ENCODE results near the gene CCDC190. TPM values are rescaled to one million over a fixed set of nuclear protein-coding genes. Genes with fewer than 3 reads are reported as not detected.

Gene CCDC190
- polyA plus RNA-seq, 3 donors, result not detected

GRCh38 chr1:162846256-162847212, 14.4 kb downstream of the CCDC190 start:
- Histone ChIP-seq H2AFZ (ENCODE audit: insufficient read depth, low read depth, low read length, poor library complexity, severe bottlenecking) (no peak overlapping the region), H3K4me3 (replicated peaks in 1 of 3; ENCODE audit: low read depth in 2 of 3, low read length in 3 of 3) (no peak overlapping the region), H3K36me3 (replicated peaks in 1 of 2; ENCODE audit: control insufficient read depth in 1 of 2, insufficient read depth in 2 of 2, low read length in 2 of 2) (no peaks in the 10 kb centered on the region), H3K4me2 (replicated peaks; ENCODE audit: extremely low read depth, low read length, poor library complexity, severe bottlenecking) (no peak overlapping the region), H3K27ac (ENCODE audit: low read depth in 1 of 2, low read length in 2 of 2) (no peak overlapping the region), H4K20me1 (ENCODE audit: insufficient read depth, low read length) (no peaks in the 10 kb centered on the region), H3K27me3 (ENCODE audit: control insufficient read depth in 2 of 2, insufficient read depth in 2 of 2, low read length in 2 of 2) (no peaks in the 10 kb centered on the region), H3K9me3 (replicated peaks in 1 of 2; ENCODE audit: control insufficient read depth in 1 of 2, insufficient read depth in 1 of 2, low read length in 2 of 2) (no peaks in the 10 kb centered on the region), H3K4me1 (ENCODE audit: control insufficient read depth in 1 of 2, insufficient read depth in 2 of 2, low read length in 2 of 2) (no peaks in the 10 kb centered on the region), H3K79me2 (ENCODE audit: insufficient read depth, low read length) (no peaks in the 10 kb centered on the region), H3K9ac (ENCODE audit: insufficient read depth, low read length, poor library complexity, severe bottlenecking) (no peak overlapping the region)
- WGBS (ENCODE audit: insufficient coverage), result 96% methylated on average over 12 of the region's 16 CpGs
- Mint-ChIP-seq H3K4me3 (no peak overlapping the region), H3K27ac (no peak overlapping the region), H3K27me3 (ENCODE audit: low read depth in 3 of 3) (peaks cover 10 to 16% (median 10%) of the 10 kb centered on the region in 3 donors), H3K4me1 (no peaks in the 10 kb centered on the region), H3K36me3 (no peaks in the 10 kb centered on the region), H3K9me3 (peaks cover 0 to 2% (median 0%) of the 10 kb centered on the region in 7 donors)
- DNase-seq, result no peak
- intact Hi-C loops (cut with micrococcal nuclease), result no loop called here
- TF ChIP-seq CTCF (IDR thresholded peaks at IDR 0.05), result no peak

GRCh38 chr1:162844153-162844552, 16.8 kb downstream of the CCDC190 start:
- intact Hi-C loops (cut with micrococcal nuclease), result no loop called here
- no peaks in the 10 kb centered on the region for H4K20me1 ChIP-seq (ENCODE audit: insufficient read depth, low read length)
- DNase-seq, result no peak
- H3K9ac ChIP-seq (ENCODE audit: insufficient read depth, low read length, poor library complexity, severe bottlenecking), result no peak overlapping the region
- Mint-ChIP-seq H3K4me1 (no peaks in the 10 kb centered on the region), H3K36me3 (no peaks in the 10 kb centered on the region), H3K4me3 (no peak overlapping the region), H3K27ac (no peak overlapping the region), H3K27me3 (ENCODE audit: low read depth in 3 of 3) (peaks cover 7 to 11% (median 10%) of the 10 kb centered on the region in 3 donors), H3K9me3 (peaks cover 6 to 14% (median 8%) of the 10 kb centered on the region in 7 donors)
- H3K4me3 ChIP-seq (replicated peaks in 1 of 3; ENCODE audit: low read depth in 2 of 3, low read length in 3 of 3), result no peak overlapping the region
- no peak overlapping the region for H2AFZ ChIP-seq (ENCODE audit: insufficient read depth, low read depth, low read length, poor library complexity, severe bottlenecking)
- H3K27ac ChIP-seq (ENCODE audit: low read depth in 1 of 2, low read length in 2 of 2), result no peak overlapping the region
- H3K4me2 ChIP-seq (replicated peaks; ENCODE audit: extremely low read depth, low read length, poor library complexity, severe bottlenecking), result no peak overlapping the region
- H3K4me1 ChIP-seq (ENCODE audit: control insufficient read depth in 1 of 2, insufficient read depth in 2 of 2, low read length in 2 of 2), result no peaks in the 10 kb centered on the region
- H3K79me2 ChIP-seq (ENCODE audit: insufficient read depth, low read length), result no peaks in the 10 kb centered on the region
- H3K9me3 ChIP-seq (replicated peaks in 1 of 2; ENCODE audit: control insufficient read depth in 1 of 2, insufficient read depth in 1 of 2, low read length in 2 of 2), result peaks cover 4 to 6% of the 10 kb centered on the region in 2 donors
- H3K36me3 ChIP-seq (replicated peaks in 1 of 2; ENCODE audit: control insufficient read depth in 1 of 2, insufficient read depth in 2 of 2, low read length in 2 of 2), result no peaks in the 10 kb centered on the region
- 100% methylated on average over 1 of the region's 1 CpG for WGBS (ENCODE audit: insufficient coverage)
- TF ChIP-seq CTCF (IDR thresholded peaks at IDR 0.05), result no peak
- no peaks in the 10 kb centered on the region for H3K27me3 ChIP-seq (ENCODE audit: control insufficient read depth in 2 of 2, insufficient read depth in 2 of 2, low read length in 2 of 2)
